K562 (cell line): ENCODE data around the gene NCAM2. TPM values are rescaled to one million over a fixed set of nuclear protein-coding genes. Genes with fewer than 3 reads are reported as not detected.

ENCODE experiments used
- ATAC-seq: fragments of 200-7000 bp; cut with Tn5 transposase; 3 replicates; pipeline ENCODE4 v1.9.1; 2020; ENCODE audit warnings: moderate library complexity
- BruUV-seq: library from RNA; stranded (reverse); fragments of 400-500 nt; replicated peaks from 2 replicates; lab custom pipeline; 2021; lab: Mats Ljungman, UMichigan
- CTCF ChIA-PET: fragments of 300-600 bp; formaldehyde crosslinking; extraction: SDS; loops from one replicate; lab custom pipeline; 2021; ENCODE audit warnings: low intra/inter-chr PET ratio; lab: Yijun Ruan, JAX
- POLR2A ChIA-PET: fragments of 300-600, 350-650 bp; sonication (Branson Sonifier 250); formaldehyde crosslinking; extraction: SDS; loops from one replicate; lab custom pipeline; 2021; ENCODE audit warnings: antibody characterized with exemption, inconsistent platforms; lab: Yijun Ruan, JAX
- DNase-seq, 4 experiments: peaks; one replicate each; pipeline versions ENCODE4 v3.0.0 to v3.0.0-alpha.2; 2011 to 2018; ENCODE audit warnings: low spot score in 3 of 4, mixed read lengths in 3 of 4; ENCODE audit errors: extremely low read depth in 1 of 4
- FAIRE-seq: peaks from 2 replicates; lab custom pipeline; 2011; peaks lifted over from hg19 to GRCh38; lab: Jason Lieb, UNC
- H2AFZ ChIP-seq: 2 replicates; pipeline ENCODE4 v1.6.0; 2011; ENCODE audit warnings: low read depth, low read length, control low read depth, inconsistent platforms
- H3K27ac ChIP-seq: fragments of 200-600 bp; 3 replicates; pipeline ENCODE4 v1.8.0; 2011; ENCODE audit warnings: low read depth, mild to moderate bottlenecking, control low read depth, inconsistent platforms, low read length, moderate library complexity, mixed read lengths; ENCODE audit errors: extremely low read depth
- H3K27me3 ChIP-seq, 2 experiments: fragments of 300-600 bp in 1 of 2; 2 replicates in 1 of 2; 3 replicates in 1 of 2; pipeline versions ENCODE4 v1.6.0 to v1.8.0; 2011; ENCODE audit warnings: inconsistent platforms in 2 of 2, low read length in 2 of 2, mild to moderate bottlenecking in 1 of 2, mixed read lengths in 1 of 2, moderate library complexity in 1 of 2; ENCODE audit not compliant: control insufficient read depth in 2 of 2, insufficient read depth in 2 of 2
- H3K36me3 ChIP-seq: fragments of 300-600 bp; 3 replicates; pipeline ENCODE4 v1.8.0; 2011; ENCODE audit warnings: mild to moderate bottlenecking, low read length, inconsistent platforms; ENCODE audit not compliant: control insufficient read depth, insufficient read depth
- H3K4me1 ChIP-seq, 2 experiments: fragments of 200-600 bp in 1 of 2; replicated peaks in 1 of 2; 2 replicates in 1 of 2; 3 replicates in 1 of 2; pipeline versions ENCODE4 v1.5.1 to v1.8.0; 2011; ENCODE audit warnings: inconsistent platforms in 2 of 2, low read length in 2 of 2, mild to moderate bottlenecking in 1 of 2, mixed read lengths in 1 of 2, moderate library complexity in 1 of 2; ENCODE audit not compliant: control insufficient read depth in 2 of 2, insufficient read depth in 2 of 2
- H3K4me2 ChIP-seq: 2 replicates; pipeline ENCODE4 v1.6.1; 2011; ENCODE audit warnings: low read length, control low read depth, inconsistent platforms, mixed read lengths; ENCODE audit not compliant: insufficient read depth
- H3K4me3 ChIP-seq: fragments of 200-600 bp; sonication (generic), shearing (Covaris generic); 2 replicates; pipeline ENCODE4 v1.5.1; 2016; ENCODE audit warnings: control low read depth, inconsistent platforms
- H3K79me2 ChIP-seq: fragments of 200-600 bp; 3 replicates; pipeline ENCODE4 v1.8.0; 2011; ENCODE audit warnings: low read length, inconsistent platforms; ENCODE audit not compliant: control insufficient read depth, insufficient read depth
- H3K9ac ChIP-seq, 2 experiments: 2 replicates each; pipeline versions ENCODE4 v1.6.0 to v1.6.1; 2011; ENCODE audit warnings: low read depth in 2 of 2, low read length in 2 of 2, control low read depth in 1 of 2, inconsistent platforms in 1 of 2, mild to moderate bottlenecking in 1 of 2, mixed read lengths in 1 of 2; ENCODE audit not compliant: insufficient read depth in 1 of 2
- H3K9me1 ChIP-seq: one replicate; pipeline ENCODE4 v1.6.0; 2011; ENCODE audit warnings: inconsistent platforms, mild to moderate bottlenecking, low read length, moderate library complexity; ENCODE audit not compliant: control insufficient read depth, insufficient read depth
- H3K9me3 ChIP-seq: replicated peaks from 2 replicates; pipeline ENCODE4 v1.5.1; 2011; ENCODE audit warnings: low read depth, low read length, inconsistent platforms; ENCODE audit not compliant: control insufficient read depth, insufficient read depth
- H4K20me1 ChIP-seq: replicated peaks from 2 replicates; pipeline ENCODE4 v1.6.1; 2011; ENCODE audit warnings: low read length, inconsistent platforms, mixed read lengths; ENCODE audit not compliant: control insufficient read depth, insufficient read depth
- C11orf30 ChIP-seq: fragments of 450-650 bp; IDR thresholded peaks from 2 replicates; pipeline ENCODE4 v1.6.1; 2016; ENCODE audit warnings: low read depth, mild to moderate bottlenecking
- CBX3 ChIP-seq, 2 experiments: IDR thresholded peaks; 1 replicate in 1 of 2; 2 replicates in 1 of 2; pipeline ENCODE4 v1.6.1; 2012; ENCODE audit warnings: inconsistent platforms in 2 of 2, low read length in 2 of 2, borderline replicate concordance in 1 of 2, control low read depth in 1 of 2
- CCNT2 ChIP-seq: IDR thresholded peaks from 2 replicates; pipeline ENCODE4 v1.6.1; 2011; ENCODE audit warnings: borderline replicate concordance, low read depth, mild to moderate bottlenecking, moderate library complexity, mixed read lengths, low read length; ENCODE audit not compliant: insufficient read length; ENCODE audit errors: extremely low read depth
- CEBPG ChIP-seq, 3 experiments: fragments of 200-800 bp in 1 of 3; sonication (Bioruptor generic) in 1 of 3; sonication (generic) in 1 of 3; formaldehyde crosslinking in 1 of 3; IDR thresholded peaks in 2 of 3; conservative IDR thresholded peaks in 1 of 3; 2 replicates each; pipeline versions ENCODE4 v1.6.1 to v1.8.0; 2016 to 2022; ENCODE audit warnings: missing compliant biosample characterization in 2 of 3, missing genetic modification characterization in 2 of 3, mild to moderate bottlenecking in 1 of 3, missing genetic modification reagents in 1 of 3
- FOXA1 ChIP-seq: fragments of 450-650 bp; IDR thresholded peaks from 2 replicates; pipeline ENCODE4 v1.6.1; 2016; ENCODE audit warnings: mild to moderate bottlenecking, borderline replicate concordance
- HNRNPLL ChIP-seq: fragments of 200-400 bp; formaldehyde crosslinking; IDR thresholded peaks from 2 replicates; pipeline ENCODE4 v1.6.1; 2017; ENCODE audit warnings: low read length, low read depth, mild to moderate bottlenecking; ENCODE audit not compliant: poor library complexity, severe bottlenecking
- KAT8 ChIP-seq: fragments of 450-650 bp; IDR thresholded peaks from 2 replicates; pipeline ENCODE4 v1.6.1; 2016; ENCODE audit warnings: low read depth, mild to moderate bottlenecking
- MAFG ChIP-seq: fragments of 450-650 bp; conservative IDR thresholded peaks from 2 replicates; pipeline ENCODE4 v1.6.1; 2016; ENCODE audit warnings: missing genetic modification characterization, missing compliant biosample characterization
- MAFK ChIP-seq: IDR thresholded peaks from 2 replicates; pipeline ENCODE4 v1.6.1; 2011; ENCODE audit warnings: low read length, improper control_type of control experiment
- MIER1 ChIP-seq: fragments of 450-650 bp; IDR thresholded peaks from 2 replicates; pipeline ENCODE4 v1.6.1; 2016; ENCODE audit warnings: antibody characterized with exemption, mild to moderate bottlenecking, low read depth
- NFE2 ChIP-seq: IDR thresholded peaks from 2 replicates; pipeline ENCODE4 v1.6.1; 2014; ENCODE audit warnings: antibody characterized with exemption, low read depth
- TRIM24 ChIP-seq, 2 experiments: fragments of 450-650 bp; IDR thresholded peaks; 2 replicates each; pipeline ENCODE4 v1.6.1; 2016
- TRIM28 ChIP-seq: fragments of 450-650 bp; IDR thresholded peaks from 2 replicates; pipeline ENCODE4 v1.6.1; 2017
- XRCC3 ChIP-seq: fragments of 450-650 bp; IDR thresholded peaks from 2 replicates; pipeline ENCODE4 v1.6.1; 2017; ENCODE audit warnings: mild to moderate bottlenecking, moderate library complexity
- ZNF644 ChIP-seq: fragments of 200-800 bp; sonication (Bioruptor generic); IDR thresholded peaks from 2 replicates; pipeline ENCODE4 v1.6.1; 2016; ENCODE audit warnings: low read depth, missing genetic modification characterization, missing compliant biosample characterization
- WGBS: fragments of 100-300 bp; shearing (Covaris generic); methylation state at CpG from one replicate; pipeline ENCODE4 v1.1.6; 2016; ENCODE audit warnings: low coverage, mixed read lengths; ENCODE audit not compliant: insufficient coverage; ENCODE audit errors: missing lambda C conversion rate; 5-methylcytosine and 5-hydroxymethylcytosine counted together
- in situ Hi-C: fragments of 300-500 bp; cut with MboI; formaldehyde crosslinking; loops from 4 replicates; pipeline ENCODE4 v1.15.0; 2018; ENCODE audit warnings: inconsistent platforms, mixed read lengths
- intact Hi-C: fragments of 100-400 bp; cut with micrococcal nuclease; formaldehyde crosslinking; loops from 2 replicates; pipeline ENCODE4 v1.14.2; 2022
- polyA plus RNA-seq, 8 experiments: library from polyadenylated mRNA; depleted of rRNA in 4 of 8; stranded (reverse) in 5 of 8; unstranded in 3 of 8; fragments of >200 nt; fragmentation: Nextera tagmentation in 2 of 8; fragmentation: Illumina TruSeq in 1 of 8; extraction: Ambion mirVana in 2 of 8; extraction: Trizol in 1 of 8; gene quantifications; 2 replicates each; pipeline versions ENCODE4 v1.2.1 to v1.2.3, GENCODE V29; 2011 to 2014; ENCODE audit warnings: inconsistent platforms in 1 of 8, missing spikeins in 1 of 8
- total RNA-seq, 7 experiments: library from RNA; depleted of rRNA in 6 of 7; stranded (reverse); fragments of >200 nt in 6 of 7; fragmentation: Illumina TruSeq in 2 of 7; extraction: Trizol in 2 of 7; gene quantifications; 2 replicates each; pipeline versions ENCODE4 v1.2.1 to v1.2.3, GENCODE V29; 2011 to 2021; ENCODE audit warnings: low replicate concordance in 1 of 7
- TF ChIP-seq, protein P1 (sequence below): IDR thresholded peaks from 2 replicates; pipeline ENCODE4 v1.6.1; 2012; ENCODE audit warnings: low read depth, low read length, improper control_type of control experiment, borderline replicate concordance
- TF ChIP-seq, protein P2 (sequence below): fragments of 450-650 bp; IDR thresholded peaks from 2 replicates; pipeline ENCODE4 v1.6.1; 2016; ENCODE audit warnings: mild to moderate bottlenecking

The NCAM2 gene
- total and polyA plus RNA-seq, 9 of the 15 experiments (the other 6 are each of a cell fraction or from before 2014, with no cell fraction given) = 14.0 to 58.2 (median 27.8) TPM

DNA sequence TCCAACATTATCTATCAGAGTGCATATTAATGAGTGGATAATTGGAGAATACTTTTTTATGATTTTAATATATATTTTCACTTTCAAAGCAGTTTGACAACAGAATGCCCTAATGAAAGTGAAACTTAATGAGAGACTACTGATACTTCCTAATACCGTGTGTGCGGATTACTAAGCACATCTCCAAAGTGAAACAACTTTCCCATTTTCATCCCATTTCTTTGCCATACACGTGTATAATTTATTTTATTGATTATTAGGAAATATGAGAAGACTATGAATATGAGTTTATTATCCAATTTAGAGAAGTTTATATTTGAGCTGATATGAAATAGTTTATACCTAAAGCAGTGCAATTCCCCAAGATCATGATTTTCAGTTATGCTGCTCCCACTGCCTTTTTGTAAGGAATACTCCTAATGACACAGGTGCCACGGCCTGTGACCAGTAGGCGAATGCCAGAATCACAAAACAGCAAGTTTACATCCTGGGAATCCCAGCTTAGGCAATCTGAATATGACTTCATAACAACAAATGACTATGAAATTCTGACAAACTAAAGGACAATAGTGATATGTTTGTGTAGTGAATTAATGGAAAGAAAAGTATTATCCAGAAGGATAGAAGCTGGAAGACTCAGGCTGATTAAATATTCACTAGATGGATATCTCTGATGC is 202.9 kb downstream of the NCAM2 start (continued):
- TF ChIP-seq, protein P1, sequence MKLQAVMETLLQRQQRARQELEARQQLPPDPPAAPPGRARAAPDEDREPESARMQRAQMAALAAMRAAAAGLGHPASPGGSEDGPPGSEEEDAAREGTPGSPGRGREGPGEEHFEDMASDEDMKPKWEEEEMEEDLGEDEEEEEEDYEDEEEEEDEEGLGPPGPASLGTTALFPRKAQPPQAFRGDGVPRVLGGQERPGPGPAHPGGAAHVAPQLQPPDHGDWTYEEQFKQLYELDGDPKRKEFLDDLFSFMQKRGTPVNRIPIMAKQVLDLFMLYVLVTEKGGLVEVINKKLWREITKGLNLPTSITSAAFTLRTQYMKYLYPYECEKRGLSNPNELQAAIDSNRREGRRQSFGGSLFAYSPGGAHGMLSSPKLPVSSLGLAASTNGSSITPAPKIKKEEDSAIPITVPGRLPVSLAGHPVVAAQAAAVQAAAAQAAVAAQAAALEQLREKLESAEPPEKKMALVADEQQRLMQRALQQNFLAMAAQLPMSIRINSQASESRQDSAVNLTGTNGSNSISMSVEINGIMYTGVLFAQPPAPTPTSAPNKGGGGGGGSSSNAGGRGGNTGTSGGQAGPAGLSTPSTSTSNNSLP = no peak
- TF ChIP-seq CEBPG (CRISPR knock-in tag; IDR thresholded peaks at IDR 0.05) (no peak), CEBPG (tag; conservative IDR thresholded peaks at IDR 0.05 in 1 of 2, IDR thresholded peaks at IDR 0.05 in 1 of 2) (peak in 1 of 2 experiments; percentile 27; a peak in 1 of 4 replicates), MIER1 (no peak), CCNT2 (no peak), FOXA1 (no peak)

DNA sequence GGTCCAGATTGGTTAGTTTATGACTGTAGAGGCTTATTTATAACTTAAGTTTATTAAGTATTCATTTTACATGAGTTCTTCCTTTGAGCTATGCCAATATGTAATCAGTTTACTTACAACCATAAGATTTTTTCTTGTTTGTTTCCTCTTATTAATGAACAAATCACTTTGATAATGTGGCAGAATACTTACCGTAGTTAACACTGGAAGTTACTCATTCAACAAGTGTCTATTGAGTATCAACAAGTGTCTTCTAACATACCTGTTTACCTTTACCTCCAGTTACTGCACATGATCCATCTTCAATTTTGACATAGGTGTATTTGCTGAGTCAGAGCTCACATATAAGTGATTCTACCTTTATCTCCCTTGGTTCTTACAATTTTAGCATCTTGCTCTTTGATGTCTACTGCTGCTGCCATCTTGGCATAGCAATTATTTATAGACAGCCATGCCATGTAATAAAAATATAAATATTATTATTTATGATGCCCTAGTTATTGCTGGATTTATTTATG is 205.7 kb downstream of the NCAM2 start:
- Histone ChIP-seq H3K9ac (no peak overlapping the region), H3K4me2 (no peak overlapping the region), H2AFZ (no peak overlapping the region), H3K9me1 (no peaks in the 10 kb centered on the region), H3K27ac (no peak overlapping the region), H3K4me1 (peaks cover 6 to 22% of the 10 kb centered on the region in 2 experiments; a peak in 4 of 5 replicates), H4K20me1 (no peaks in the 10 kb centered on the region), H3K27me3 (no peaks in the 10 kb centered on the region), H3K79me2 (peaks cover 98% of the 10 kb centered on the region), H3K36me3 (peaks cover 21% of the 10 kb centered on the region; the same call in 1 of the 3 replicates), H3K4me3 (no peak overlapping the region), H3K9me3 (0 out of 2 replicates have a peak, but pooled peaks cover 4% of the 10 kb centered on the region)
- intact Hi-C loops = loop anchor here (5.0 kb wide), 1 partner anchor 42 kb away; no protein-coding TSS in a partner anchor
- 88% methylated on average over 1 of the region's 1 CpG for WGBS
- POLR2A ChIA-PET = no interaction called here
- in situ Hi-C loops = no loop called here
- BruUV-seq = no TSS peak
- DNase-seq = no peak
- CTCF ChIA-PET = no interaction called here
- FAIRE-seq = no peak
- no peak for ATAC-seq
- TF ChIP-seq TRIM28 (0 out of 2 replicates have a peak, but pooled peaks have one; percentile 43), KAT8 (no peak), ZNF644 (tag) (no peak), CBX3 (IDR thresholded peaks at IDR 0.05; ENCODE audit: borderline replicate concordance in 1 of 2, low read length in 2 of 2) (peak in 1 of 2 experiments; percentile 65; a peak in 2 of 3 replicates), MAFG (tag) (peak; percentile 28; the same call in 1 of the 2 replicates), NFE2 (peak; percentile 45), C11orf30 (peak; percentile 54), TRIM24 (IDR thresholded peaks at IDR 0.05) (peak in 1 of 2 experiments; percentile 30; a peak in 3 of 4 replicates), XRCC3 (0 out of 2 replicates have a peak, but pooled peaks have one; percentile 47), HNRNPLL (no peak), MAFK (0 out of 2 replicates have a peak, but pooled peaks have one; percentile 8)
- TF ChIP-seq, protein P2, sequence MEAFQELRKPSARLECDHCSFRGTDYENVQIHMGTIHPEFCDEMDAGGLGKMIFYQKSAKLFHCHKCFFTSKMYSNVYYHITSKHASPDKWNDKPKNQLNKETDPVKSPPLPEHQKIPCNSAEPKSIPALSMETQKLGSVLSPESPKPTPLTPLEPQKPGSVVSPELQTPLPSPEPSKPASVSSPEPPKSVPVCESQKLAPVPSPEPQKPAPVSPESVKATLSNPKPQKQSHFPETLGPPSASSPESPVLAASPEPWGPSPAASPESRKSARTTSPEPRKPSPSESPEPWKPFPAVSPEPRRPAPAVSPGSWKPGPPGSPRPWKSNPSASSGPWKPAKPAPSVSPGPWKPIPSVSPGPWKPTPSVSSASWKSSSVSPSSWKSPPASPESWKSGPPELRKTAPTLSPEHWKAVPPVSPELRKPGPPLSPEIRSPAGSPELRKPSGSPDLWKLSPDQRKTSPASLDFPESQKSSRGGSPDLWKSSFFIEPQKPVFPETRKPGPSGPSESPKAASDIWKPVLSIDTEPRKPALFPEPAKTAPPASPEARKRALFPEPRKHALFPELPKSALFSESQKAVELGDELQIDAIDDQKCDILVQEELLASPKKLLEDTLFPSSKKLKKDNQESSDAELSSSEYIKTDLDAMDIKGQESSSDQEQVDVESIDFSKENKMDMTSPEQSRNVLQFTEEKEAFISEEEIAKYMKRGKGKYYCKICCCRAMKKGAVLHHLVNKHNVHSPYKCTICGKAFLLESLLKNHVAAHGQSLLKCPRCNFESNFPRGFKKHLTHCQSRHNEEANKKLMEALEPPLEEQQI = peak; percentile 87; the same call in 1 of the 2 replicates
